Measurements from ENCODE around the gene TALDO1. TPM values are rescaled to one million over a fixed set of nuclear protein-coding genes. Genes with fewer than 3 reads are reported as not detected.

Gene TALDO1
- total RNA-seq, 1 experiment from 2014 or later: 108 TPM

DNA sequence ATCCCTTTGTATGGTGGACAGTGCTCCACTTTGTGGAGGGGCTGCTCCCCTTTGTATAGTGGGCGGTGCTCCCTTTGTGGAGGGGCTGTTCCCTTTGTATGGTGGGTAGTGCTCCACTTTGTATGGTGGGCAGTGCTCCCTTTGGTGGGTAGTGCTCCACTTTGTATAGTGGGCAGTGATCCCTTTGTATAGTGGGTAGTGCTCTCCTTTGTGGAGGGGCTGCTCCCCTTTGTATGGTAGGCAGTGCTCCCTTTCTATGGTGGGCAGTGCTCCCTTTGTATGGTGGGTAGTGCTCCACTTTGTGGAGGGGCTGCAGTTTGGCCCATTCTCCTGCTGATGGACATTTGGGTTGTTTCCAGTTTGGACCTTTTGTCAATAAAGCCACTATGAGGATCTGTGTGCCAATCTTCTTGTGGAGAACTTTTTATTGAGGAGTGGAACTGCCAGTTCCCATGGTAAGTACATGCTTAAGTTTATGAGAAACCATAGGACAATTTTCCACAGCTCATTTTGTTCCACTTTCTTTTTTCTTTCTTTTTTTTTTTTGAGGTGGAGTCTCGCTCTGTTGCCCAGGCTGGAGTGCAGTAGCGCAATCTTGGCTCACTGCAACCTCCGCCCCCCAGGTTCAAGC lies 4.6 kb upstream of the TALDO1 start:
- H3K9me3 ChIP-seq (replicated peaks): no peaks in the 10 kb centered on the region
- H3K27ac ChIP-seq: no peak overlapping the region
- H3K36me3 ChIP-seq: no peaks in the 10 kb centered on the region
- no peak for DNase-seq
- H3K27me3 ChIP-seq: peaks cover 6% of the 10 kb centered on the region; the same call in 1 of the 2 replicates
- H3K4me1 ChIP-seq: no peaks in the 10 kb centered on the region
- H3K4me3 ChIP-seq: no peak overlapping the region

DNA sequence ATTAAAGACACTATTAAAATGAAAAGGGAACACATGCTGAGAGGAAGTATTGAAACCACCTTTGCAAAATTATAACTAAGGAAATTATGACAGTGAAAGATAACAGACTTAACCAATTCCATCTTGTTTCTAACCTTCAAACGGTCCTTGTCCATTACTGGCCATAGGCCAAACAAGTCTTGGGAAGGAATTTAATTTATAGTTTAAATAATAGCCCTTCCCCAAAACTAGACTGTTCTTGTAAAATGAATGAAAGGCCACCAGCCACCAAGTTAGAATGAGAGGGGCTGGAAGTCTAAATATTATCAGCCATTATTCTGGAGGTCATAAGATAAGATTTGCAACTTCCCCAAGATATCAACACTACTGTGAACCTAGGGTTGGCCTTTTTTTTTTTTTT lies 1.8 kb upstream of the TALDO1 start:
- no peak for DNase-seq
- Histone ChIP-seq H3K27me3 (no peaks in the 10 kb centered on the region), H3K36me3 (no peaks in the 10 kb centered on the region), H3K4me3 (no peak overlapping the region), H3K27ac (no peak overlapping the region), H3K9me3 (replicated peaks) (no peaks in the 10 kb centered on the region), H3K4me1 (peaks cover 6% of the 10 kb centered on the region; the same call in 1 of the 2 replicates)

DNA sequence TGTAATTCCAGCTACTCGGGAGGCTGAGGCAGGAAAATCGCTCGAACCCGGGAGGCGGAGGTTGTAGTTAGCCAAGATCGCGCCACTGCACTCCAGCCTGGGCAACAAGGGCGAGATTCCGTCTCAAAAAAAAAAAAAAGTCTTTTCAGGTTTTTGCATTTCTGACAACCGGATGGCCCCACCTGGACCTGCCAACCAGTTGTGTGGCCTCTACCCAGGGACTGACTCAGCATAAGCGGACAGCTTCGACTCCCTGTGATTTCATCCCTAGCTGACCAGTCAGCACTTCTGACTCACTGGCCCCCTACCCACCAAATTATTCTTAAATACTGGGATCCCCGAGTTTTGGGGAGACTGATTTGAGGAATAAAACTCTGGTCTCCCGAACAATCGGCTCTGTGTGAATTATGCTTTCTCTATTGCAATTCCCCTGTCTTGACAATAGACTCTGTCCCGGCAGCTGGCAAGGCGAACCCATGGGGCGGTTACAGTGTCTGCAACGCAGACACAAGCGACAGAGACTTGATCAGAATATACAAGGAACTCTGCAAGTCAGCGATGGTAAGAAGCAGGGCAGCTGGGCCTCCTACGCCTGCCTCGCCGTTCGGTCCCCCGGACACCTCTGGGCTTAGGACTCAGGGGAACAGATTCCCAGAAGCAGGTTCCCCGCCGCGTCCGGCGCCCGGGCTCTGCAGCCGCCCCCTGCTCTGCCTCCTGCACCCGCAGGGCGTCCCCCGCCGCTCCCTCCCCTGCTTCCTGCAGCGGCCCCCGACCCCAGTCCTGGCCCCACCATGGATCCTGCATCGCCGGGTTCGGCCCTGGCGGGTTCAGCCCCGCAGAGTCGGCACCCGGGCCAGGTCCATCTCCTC lies 741 bp upstream of the TALDO1 start:
- H3K9me3 ChIP-seq (replicated peaks): no peaks in the 10 kb centered on the region
- peak overlapping the region; percentile 98 for H3K4me3 ChIP-seq
- H3K36me3 ChIP-seq: no peaks in the 10 kb centered on the region
- no peaks in the 10 kb centered on the region for H3K27me3 ChIP-seq
- H3K27ac ChIP-seq: no peak overlapping the region
- peaks cover 6% of the 10 kb centered on the region; the same call in 1 of the 2 replicates for H3K4me1 ChIP-seq
- DNase-seq: peak in 1 of 2 experiments; percentile 53

DNA sequence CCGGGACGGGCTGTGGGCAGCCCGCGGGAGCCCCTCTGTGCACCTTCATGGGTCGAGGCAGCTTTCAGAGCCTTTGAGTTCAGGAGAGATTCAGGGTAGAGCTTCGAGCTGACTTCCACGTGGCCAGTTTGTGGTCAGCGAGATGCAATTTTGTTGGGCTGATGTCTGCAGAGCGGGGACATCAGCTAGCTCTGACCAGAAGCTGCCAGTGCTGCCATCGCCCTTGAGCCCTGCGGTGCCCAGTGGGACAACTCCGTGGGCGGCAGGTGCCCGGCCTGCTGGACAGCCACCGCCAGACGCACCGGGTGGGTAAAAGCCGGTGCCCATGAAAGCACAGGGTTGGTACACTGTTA lies 719 bp downstream of the TALDO1 start:
- Histone ChIP-seq H3K4me1 (peaks cover 6% of the 10 kb centered on the region; the same call in 1 of the 2 replicates), H3K4me3 (peak overlapping the region; percentile 98), H3K36me3 (no peaks in the 10 kb centered on the region), H3K27ac (peak overlapping the region; percentile 37; the same call in 1 of the 2 replicates), H3K9me3 (replicated peaks) (no peaks in the 10 kb centered on the region), H3K27me3 (no peaks in the 10 kb centered on the region)
- DNase-seq: no peak

DNA sequence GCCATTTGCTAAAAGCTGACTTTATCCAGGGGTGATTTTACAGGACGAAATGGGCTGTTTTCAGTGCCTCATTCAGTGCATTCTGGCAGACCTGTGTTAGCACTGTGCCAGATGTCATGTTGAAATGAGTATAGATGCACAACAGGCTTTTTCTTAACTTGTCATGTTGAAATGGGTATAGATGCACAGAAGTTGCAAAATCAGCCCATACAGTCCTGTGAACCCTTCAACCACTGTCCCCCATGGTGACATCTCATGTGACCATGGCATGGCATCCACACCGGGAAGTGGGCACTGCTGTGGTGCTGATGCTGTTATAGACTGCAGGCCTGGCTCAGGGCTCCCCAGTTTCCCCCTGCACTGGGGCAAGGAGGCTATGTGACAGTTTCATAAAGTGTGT lies 2.5 kb downstream of the TALDO1 start:
- no peak for DNase-seq
- Histone ChIP-seq H3K4me3 (no peak overlapping the region), H3K4me1 (peaks cover 6% of the 10 kb centered on the region; the same call in 1 of the 2 replicates), H3K27ac (no peak overlapping the region), H3K36me3 (no peaks in the 10 kb centered on the region), H3K27me3 (no peaks in the 10 kb centered on the region), H3K9me3 (replicated peaks) (no peaks in the 10 kb centered on the region)

DNA sequence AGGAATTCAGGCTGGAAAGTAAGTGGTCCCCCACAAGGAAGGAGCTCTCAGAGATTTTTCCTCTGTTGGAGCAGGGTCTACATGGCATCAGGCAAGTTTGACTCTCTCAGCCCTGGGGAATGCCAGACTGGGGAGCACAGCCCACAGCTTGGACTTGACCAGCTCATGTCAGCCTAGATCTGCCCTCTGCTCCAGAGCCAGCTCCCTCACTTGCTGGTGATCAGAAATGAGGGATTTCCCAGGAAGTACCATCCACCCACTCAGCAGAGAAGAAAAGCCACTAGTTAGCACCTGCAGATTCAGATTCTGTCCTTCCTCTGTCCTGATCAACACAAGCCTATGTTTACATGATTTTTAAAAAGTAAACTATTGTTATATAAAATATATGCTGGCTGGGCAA lies 13.0 kb downstream of the TALDO1 start:
- DNase-seq: no peak
- H3K9me3 ChIP-seq (replicated peaks): no peaks in the 10 kb centered on the region
- no peak overlapping the region for H3K4me3 ChIP-seq
- no peaks in the 10 kb centered on the region for H3K27me3 ChIP-seq
- H3K4me1 ChIP-seq: no peaks in the 10 kb centered on the region
- H3K27ac ChIP-seq: no peak overlapping the region
- peaks cover 45% of the 10 kb centered on the region for H3K36me3 ChIP-seq

DNA sequence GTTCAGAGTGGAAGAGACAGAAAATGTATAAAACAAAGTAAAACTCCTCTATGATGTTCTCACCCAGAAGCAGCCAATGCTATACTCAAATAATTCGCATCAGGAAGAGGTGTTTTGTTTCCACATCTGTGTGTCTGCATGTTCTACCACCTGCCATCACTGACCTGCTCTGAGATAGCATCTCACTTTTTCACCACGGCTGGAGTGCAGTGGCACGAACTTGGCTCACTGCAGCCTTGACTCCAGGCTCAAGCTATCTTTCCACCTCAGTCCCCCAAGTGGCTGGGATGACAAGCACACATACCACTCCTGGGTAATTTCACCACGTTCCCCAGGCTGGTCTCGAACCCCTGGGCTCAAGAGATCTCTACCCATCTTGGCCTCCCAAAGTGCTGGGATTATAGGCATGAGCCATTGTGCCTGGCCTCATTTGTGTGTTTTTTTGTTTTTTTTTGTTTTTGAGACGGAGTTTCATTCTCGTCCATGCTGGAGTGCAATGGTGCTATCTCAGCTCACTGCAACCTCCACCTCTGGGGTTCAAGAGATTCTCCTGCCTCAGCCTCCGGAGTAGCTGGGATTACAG lies 14.4 kb downstream of the TALDO1 start:
- Histone ChIP-seq H3K36me3 (peaks cover 52% of the 10 kb centered on the region), H3K27me3 (no peaks in the 10 kb centered on the region), H3K27ac (no peak overlapping the region), H3K9me3 (replicated peaks) (no peaks in the 10 kb centered on the region), H3K4me3 (no peak overlapping the region), H3K4me1 (no peaks in the 10 kb centered on the region)
- DNase-seq: no peak

DNA sequence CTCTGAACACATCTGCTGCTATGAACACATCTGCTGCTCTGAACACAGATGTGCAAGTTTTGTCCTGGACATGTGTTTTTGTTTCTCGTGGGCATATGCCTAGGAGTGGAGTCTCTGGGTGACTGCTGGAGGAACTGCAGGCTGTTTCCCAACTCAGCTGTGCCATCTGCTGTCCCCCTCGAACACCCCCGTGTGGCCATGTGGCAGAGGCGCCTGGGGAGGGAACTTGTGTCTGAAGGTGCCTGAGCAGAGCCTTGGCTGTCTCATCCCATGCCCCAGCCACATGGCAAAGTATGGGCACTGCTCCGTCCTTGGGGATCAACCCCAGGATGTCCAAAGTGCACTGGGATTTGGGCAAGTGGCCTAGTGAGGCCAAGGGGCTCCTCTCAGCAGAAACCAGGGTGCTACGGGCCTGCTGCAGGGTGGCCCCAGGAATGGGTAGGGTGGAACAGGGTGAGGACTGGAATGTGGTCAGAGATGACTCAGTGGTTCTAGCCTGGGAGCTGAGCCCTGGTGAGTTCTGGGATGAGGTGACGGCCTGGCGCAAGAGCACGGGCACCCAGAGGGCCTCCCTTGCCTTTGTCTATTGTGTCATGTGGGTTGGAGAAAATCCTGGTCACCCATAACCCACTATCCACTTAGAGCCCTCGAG lies 15.3 kb downstream of the TALDO1 start:
- DNase-seq: no peak
- H3K27ac ChIP-seq: no peak overlapping the region
- H3K36me3 ChIP-seq: peaks cover 53% of the 10 kb centered on the region

DNA sequence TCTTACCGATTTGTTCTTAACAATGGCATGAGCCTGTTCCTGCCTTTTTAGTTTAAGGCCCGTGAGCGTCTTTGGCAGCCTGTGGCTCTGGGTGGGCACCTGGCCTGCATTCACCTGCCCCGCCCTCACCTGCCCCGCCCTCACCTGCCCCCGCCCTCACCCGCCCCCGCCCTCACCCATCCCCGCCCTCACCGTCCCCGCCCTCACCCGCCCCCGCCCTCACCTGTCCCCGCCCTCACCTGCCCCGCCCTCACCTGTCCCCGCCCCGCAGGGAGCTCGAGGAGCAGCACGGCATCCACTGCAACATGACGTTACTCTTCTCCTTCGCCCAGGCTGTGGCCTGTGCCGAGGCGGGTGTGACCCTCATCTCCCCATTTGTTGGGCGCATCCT lies 15.8 kb downstream of the TALDO1 start:
- DNase-seq: no peak
- Histone ChIP-seq H3K27me3 (no peaks in the 10 kb centered on the region), H3K27ac (no peak overlapping the region), H3K36me3 (peaks cover 53% of the 10 kb centered on the region), H3K4me3 (no peak overlapping the region), H3K4me1 (no peaks in the 10 kb centered on the region), H3K9me3 (replicated peaks) (no peaks in the 10 kb centered on the region)

More for the DNA sequence above, 15.3 kb downstream of the TALDO1 start:
- no peak overlapping the region for H3K4me3 ChIP-seq
- no peaks in the 10 kb centered on the region for H3K4me1 ChIP-seq
- H3K9me3 ChIP-seq (replicated peaks): no peaks in the 10 kb centered on the region
- H3K27me3 ChIP-seq: no peaks in the 10 kb centered on the region

DNA sequence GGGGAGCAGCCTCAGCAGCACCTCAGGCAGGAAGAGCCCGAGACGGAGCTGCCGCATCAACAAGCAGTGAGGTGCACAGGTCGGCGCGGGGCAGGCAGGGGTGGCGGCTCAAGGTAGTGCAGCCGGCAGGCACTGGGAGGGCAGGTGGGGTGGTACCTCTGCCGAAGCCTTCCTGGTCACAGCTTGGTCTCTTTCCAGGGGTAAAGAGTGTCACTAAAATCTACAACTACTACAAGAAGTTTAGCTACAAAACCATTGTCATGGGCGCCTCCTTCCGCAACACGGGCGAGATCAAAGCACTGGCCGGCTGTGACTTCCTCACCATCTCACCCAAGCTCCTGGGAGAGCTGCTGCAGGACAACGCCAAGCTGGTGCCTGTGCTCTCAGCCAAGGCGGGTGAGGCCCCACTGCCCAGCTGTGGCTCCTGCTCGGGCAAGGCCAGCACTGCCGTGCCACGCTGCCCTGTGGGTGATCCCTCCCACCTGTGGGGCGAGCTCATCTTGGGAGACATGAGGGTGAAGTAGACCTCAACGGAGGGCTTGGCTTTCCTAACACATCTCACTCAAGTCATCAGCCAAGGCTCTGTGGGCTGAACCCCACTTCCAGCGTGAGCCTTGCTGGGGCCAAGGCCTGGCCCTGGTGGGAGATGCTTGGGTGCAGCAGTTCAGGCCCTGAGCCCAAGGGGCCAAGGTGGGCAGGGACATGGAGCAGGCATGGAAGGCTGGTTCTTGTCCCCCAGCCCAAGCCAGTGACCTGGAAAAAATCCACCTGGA lies 16.5 kb downstream of the TALDO1 start:
- no peak for DNase-seq
- Histone ChIP-seq H3K27me3 (no peaks in the 10 kb centered on the region), H3K9me3 (replicated peaks) (no peaks in the 10 kb centered on the region), H3K4me1 (no peaks in the 10 kb centered on the region), H3K4me3 (no peak overlapping the region), H3K27ac (no peak overlapping the region), H3K36me3 (peaks cover 53% of the 10 kb centered on the region)

DNA sequence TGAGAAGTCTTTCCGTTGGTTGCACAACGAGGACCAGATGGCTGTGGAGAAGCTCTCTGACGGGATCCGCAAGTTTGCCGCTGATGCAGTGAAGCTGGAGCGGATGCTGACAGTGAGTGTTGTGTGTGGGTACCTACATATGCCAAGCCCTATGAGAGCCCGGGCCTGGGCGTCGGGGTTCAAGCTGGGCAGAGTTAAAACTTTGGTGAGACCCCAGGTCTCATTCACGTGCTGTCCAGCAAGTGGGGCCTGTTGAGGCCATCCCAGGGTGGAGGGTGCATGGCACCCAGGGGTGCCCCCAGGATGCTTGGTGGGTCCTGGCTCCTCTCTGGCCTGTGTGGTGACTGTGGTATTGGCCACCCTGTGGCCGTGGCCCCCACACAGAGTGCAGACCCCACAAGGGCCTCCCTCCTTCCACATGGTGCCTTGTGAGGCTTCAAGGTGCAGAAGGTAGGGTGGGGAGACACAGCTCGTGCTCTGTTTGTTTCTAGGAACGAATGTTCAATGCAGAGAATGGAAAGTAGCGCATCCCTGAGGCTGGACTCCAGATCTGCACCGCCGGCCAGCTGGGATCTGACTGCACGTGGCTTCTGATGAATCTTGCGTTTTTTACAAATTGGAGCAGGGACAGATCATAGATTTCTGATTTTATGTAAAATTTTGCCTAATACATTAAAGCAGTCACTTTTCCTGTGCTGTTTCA lies 17.2 kb downstream of the TALDO1 start:
- Histone ChIP-seq H3K27me3 (no peaks in the 10 kb centered on the region), H3K9me3 (replicated peaks) (no peaks in the 10 kb centered on the region), H3K4me3 (no peak overlapping the region), H3K4me1 (no peaks in the 10 kb centered on the region), H3K27ac (no peak overlapping the region), H3K36me3 (peaks cover 45% of the 10 kb centered on the region)
- no peak for DNase-seq

DNA sequence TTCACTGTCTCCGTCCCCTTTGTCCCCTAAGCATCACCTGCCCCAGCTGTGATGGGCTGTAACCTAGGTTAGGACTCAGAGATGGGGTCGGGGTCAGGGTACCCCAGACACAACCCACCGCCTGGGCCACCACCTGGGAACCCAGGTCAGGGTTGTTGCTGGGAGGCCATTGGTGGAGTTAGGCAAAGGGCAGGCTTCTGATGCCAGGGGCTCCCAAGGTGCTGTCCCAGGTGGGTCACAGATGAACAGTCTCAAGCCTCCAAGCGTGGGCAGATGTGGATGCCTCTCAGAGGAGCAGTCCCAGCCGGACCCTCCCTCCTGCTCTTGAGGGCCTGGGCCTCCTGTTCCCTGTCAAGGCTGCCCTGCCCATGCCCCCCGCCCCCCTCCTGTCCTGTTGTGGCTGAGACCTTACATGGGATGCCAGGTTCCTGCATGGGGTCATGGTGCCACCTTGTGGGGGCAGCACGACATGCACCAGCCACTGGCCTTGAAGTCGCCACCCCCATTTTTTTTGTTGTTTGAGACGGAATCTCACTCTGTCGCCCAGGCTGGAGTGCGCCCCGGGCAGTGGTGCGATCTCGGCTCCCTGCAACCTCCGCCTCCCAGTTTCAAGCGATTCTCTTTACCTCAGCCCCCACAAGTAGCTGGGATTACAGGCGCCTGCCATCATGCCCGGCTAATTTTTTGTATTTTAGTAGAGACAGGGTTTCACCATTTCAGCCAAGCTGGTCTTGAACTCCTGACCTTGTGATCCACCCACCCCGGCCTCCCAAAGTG lies 17.9 kb downstream of the TALDO1 start:
- DNase-seq: peak; percentile 59 to 61
- Histone ChIP-seq H3K27ac (no peak overlapping the region), H3K36me3 (peaks cover 38% of the 10 kb centered on the region), H3K9me3 (replicated peaks) (no peaks in the 10 kb centered on the region), H3K4me1 (no peaks in the 10 kb centered on the region), H3K4me3 (no peak overlapping the region), H3K27me3 (no peaks in the 10 kb centered on the region)

DNA sequence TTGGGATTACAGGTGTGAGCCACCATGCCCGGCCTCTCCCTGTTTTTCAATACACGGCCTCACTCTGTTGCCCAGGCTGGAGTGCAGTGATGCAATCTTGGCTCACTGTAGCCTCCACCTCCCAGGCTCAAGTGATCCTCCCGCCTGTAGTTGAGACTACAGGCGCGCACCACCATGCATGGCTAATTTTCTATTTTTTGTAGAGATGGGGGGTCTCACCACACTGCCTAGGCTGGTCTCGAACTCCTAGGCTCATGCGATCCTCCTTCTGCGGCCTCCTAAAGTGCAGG lies 18.5 kb downstream of the TALDO1 start:
- H3K9me3 ChIP-seq (replicated peaks): no peaks in the 10 kb centered on the region
- peaks cover 35% of the 10 kb centered on the region for H3K36me3 ChIP-seq
- H3K4me1 ChIP-seq: no peaks in the 10 kb centered on the region
- no peak for DNase-seq
- no peaks in the 10 kb centered on the region for H3K27me3 ChIP-seq
- no peak overlapping the region for H3K4me3 ChIP-seq
- H3K27ac ChIP-seq: no peak overlapping the region

All from SJCRH30 (cell line).